ENCODE measurements around the gene POLD2.

POLD2 gene

GRCh38 chr7:44138698-44139097, 15.3 kb upstream of the POLD2 start:
- TF ChIP-seq, protein P1, sequence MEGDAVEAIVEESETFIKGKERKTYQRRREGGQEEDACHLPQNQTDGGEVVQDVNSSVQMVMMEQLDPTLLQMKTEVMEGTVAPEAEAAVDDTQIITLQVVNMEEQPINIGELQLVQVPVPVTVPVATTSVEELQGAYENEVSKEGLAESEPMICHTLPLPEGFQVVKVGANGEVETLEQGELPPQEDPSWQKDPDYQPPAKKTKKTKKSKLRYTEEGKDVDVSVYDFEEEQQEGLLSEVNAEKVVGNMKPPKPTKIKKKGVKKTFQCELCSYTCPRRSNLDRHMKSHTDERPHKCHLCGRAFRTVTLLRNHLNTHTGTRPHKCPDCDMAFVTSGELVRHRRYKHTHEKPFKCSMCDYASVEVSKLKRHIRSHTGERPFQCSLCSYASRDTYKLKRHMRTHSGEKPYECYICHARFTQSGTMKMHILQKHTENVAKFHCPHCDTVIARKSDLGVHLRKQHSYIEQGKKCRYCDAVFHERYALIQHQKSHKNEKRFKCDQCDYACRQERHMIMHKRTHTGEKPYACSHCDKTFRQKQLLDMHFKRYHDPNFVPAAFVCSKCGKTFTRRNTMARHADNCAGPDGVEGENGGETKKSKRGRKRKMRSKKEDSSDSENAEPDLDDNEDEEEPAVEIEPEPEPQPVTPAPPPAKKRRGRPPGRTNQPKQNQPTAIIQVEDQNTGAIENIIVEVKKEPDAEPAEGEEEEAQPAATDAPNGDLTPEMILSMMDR (conservative IDR thresholded peaks at IDR 0.05; ENCODE audit: low read length), result no peak
- TF ChIP-seq EZH2phosphoT487 (IDR thresholded peaks at IDR 0.05; ENCODE audit: borderline replicate concordance), result no peak
- Histone ChIP-seq H3K9me2 (replicated peaks; ENCODE audit: low read depth, low read length) (no peaks in the 10 kb centered on the region), H3K4me3 (ENCODE audit: low read length, poor library complexity, severe bottlenecking) (no peak overlapping the region), H3F3A (ENCODE audit: low read depth) (no peaks in the 10 kb centered on the region), H4K20me1 (ENCODE audit: insufficient read depth, low read length, poor library complexity, severe bottlenecking) (no peaks in the 10 kb centered on the region), H3K4me2 (ENCODE audit: low read depth, low read length, poor library complexity, severe bottlenecking) (no peak overlapping the region), H3K36me3 (ENCODE audit: insufficient read depth, low read length) (no peaks in the 10 kb centered on the region), H3K9ac (ENCODE audit: low read depth, low read length, poor library complexity, severe bottlenecking) (no peak overlapping the region), H3K79me2 (ENCODE audit: insufficient read depth, low read length) (no peaks in the 10 kb centered on the region), H3K27me3 (ENCODE audit: insufficient read depth, low read length, poor library complexity, severe bottlenecking) (no peaks in the 10 kb centered on the region), H3K4me1 (ENCODE audit: insufficient read depth, low read length, poor library complexity, severe bottlenecking) (no peaks in the 10 kb centered on the region), H3K9me3 (ENCODE audit: insufficient read depth, low read depth, low read length) (no peaks in the 10 kb centered on the region), H2AFZ (ENCODE audit: low read length) (no peak overlapping the region)

DNA sequence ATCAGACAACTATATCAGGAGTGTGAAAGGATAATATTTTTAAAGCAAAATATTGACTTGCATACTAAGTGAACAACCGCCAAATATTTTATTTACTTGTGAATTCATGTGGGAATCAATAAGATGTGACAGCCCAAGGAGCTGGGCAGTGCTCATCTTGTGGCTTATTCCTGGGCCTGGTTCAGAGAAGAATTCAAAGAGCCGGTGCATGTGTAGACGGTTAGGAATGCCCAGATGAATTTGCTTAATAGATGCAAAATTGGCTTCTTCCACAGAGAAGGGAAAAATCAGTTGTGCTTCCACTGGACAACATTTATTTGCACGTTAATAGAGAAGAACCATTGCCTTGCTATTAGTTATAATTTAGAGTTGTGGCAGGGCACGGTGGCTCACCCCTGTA, 13.4 kb upstream of the POLD2 start:
- Histone ChIP-seq H3K27me3 (ENCODE audit: insufficient read depth, low read length, poor library complexity, severe bottlenecking) (no peaks in the 10 kb centered on the region), H3K4me2 (ENCODE audit: low read depth, low read length, poor library complexity, severe bottlenecking) (no peak overlapping the region), H3F3A (ENCODE audit: low read depth) (no peaks in the 10 kb centered on the region), H2AFZ (ENCODE audit: low read length) (no peak overlapping the region), H3K36me3 (ENCODE audit: insufficient read depth, low read length) (no peaks in the 10 kb centered on the region), H3K4me3 (ENCODE audit: low read length, poor library complexity, severe bottlenecking) (no peak overlapping the region), H3K9me3 (ENCODE audit: insufficient read depth, low read depth, low read length) (no peaks in the 10 kb centered on the region), H4K20me1 (ENCODE audit: insufficient read depth, low read length, poor library complexity, severe bottlenecking) (no peaks in the 10 kb centered on the region), H3K9me2 (replicated peaks; ENCODE audit: low read depth, low read length) (no peaks in the 10 kb centered on the region), H3K4me1 (ENCODE audit: insufficient read depth, low read length, poor library complexity, severe bottlenecking) (no peaks in the 10 kb centered on the region), H3K79me2 (ENCODE audit: insufficient read depth, low read length) (no peaks in the 10 kb centered on the region), H3K9ac (ENCODE audit: low read depth, low read length, poor library complexity, severe bottlenecking) (no peak overlapping the region)
- TF ChIP-seq EZH2phosphoT487 (IDR thresholded peaks at IDR 0.05; ENCODE audit: borderline replicate concordance), result no peak
- TF ChIP-seq, protein P1 (conservative IDR thresholded peaks at IDR 0.05; ENCODE audit: low read length), result no peak

- Histone ChIP-seq H3K79me2 (ENCODE audit: insufficient read depth, low read length) (no peaks in the 10 kb centered on the region), H3K4me2 (ENCODE audit: low read depth, low read length, poor library complexity, severe bottlenecking) (no peak overlapping the region), H3K9me3 (ENCODE audit: insufficient read depth, low read depth, low read length) (no peaks in the 10 kb centered on the region), H3K4me3 (ENCODE audit: low read length, poor library complexity, severe bottlenecking) (no peak overlapping the region), H3K9ac (ENCODE audit: low read depth, low read length, poor library complexity, severe bottlenecking) (no peak overlapping the region), H3K9me2 (replicated peaks; ENCODE audit: low read depth, low read length) (no peaks in the 10 kb centered on the region), H3K27me3 (ENCODE audit: insufficient read depth, low read length, poor library complexity, severe bottlenecking) (no peaks in the 10 kb centered on the region), H3F3A (ENCODE audit: low read depth) (no peaks in the 10 kb centered on the region), H3K36me3 (ENCODE audit: insufficient read depth, low read length) (no peaks in the 10 kb centered on the region), H4K20me1 (ENCODE audit: insufficient read depth, low read length, poor library complexity, severe bottlenecking) (no peaks in the 10 kb centered on the region), H3K4me1 (ENCODE audit: insufficient read depth, low read length, poor library complexity, severe bottlenecking) (no peaks in the 10 kb centered on the region), H2AFZ (ENCODE audit: low read length) (no peak overlapping the region; the same call in 1 of the 2 replicates)
- TF ChIP-seq, protein P1 (conservative IDR thresholded peaks at IDR 0.05; ENCODE audit: low read length), result no peak
- TF ChIP-seq EZH2phosphoT487 (IDR thresholded peaks at IDR 0.05; ENCODE audit: borderline replicate concordance), result no peak
These were observed 11.7 kb upstream of the POLD2 start for GRCh38 chr7:44134943-44135628.

Measured in Loucy (cell line).